ENCODE data around the gene ITPA.
"Not testable (repeated sequence)": the region's sequence is repeated elsewhere in the genome, so short reads cannot be mapped to it uniquely, and the experiment has no call there.

The ITPA gene

GRCh38 chr20:3208786-3209256, 477 bp upstream of the ITPA start:
- no peak for TF ChIP-seq CTCF (IDR thresholded peaks at IDR 0.05)
- no peak for TF ChIP-seq ZFX (IDR thresholded peaks at IDR 0.05; ENCODE audit: borderline replicate concordance)

GRCh38 chr20:3209946-3210317, 634 bp downstream of the ITPA start:
- no peak for TF ChIP-seq CTCF (IDR thresholded peaks at IDR 0.05)
- no peak for TF ChIP-seq ZFX (IDR thresholded peaks at IDR 0.05; ENCODE audit: borderline replicate concordance)
- H3K27ac ChIP-seq: peak overlapping the region; percentile 78

More at GRCh38 chr20:3208786-3209256, 477 bp upstream of the ITPA start:
- peak overlapping the region; percentile 78 for H3K27ac ChIP-seq

GRCh38 chr20:3210346-3210745, 1.0 kb downstream of the ITPA start:
- TF ChIP-seq ZFX (IDR thresholded peaks at IDR 0.05; ENCODE audit: borderline replicate concordance) (no peak), CTCF (IDR thresholded peaks at IDR 0.05) (no peak)
- peak overlapping the region; percentile 78 for H3K27ac ChIP-seq

GRCh38 chr20:3213226-3213625, 3.9 kb downstream of the ITPA start:
- TF ChIP-seq ZFX (IDR thresholded peaks at IDR 0.05; ENCODE audit: borderline replicate concordance) (no peak), CTCF (IDR thresholded peaks at IDR 0.05) (no peak)
- H3K27ac ChIP-seq: no peak overlapping the region

- not testable (repeated sequence) for H3K27ac ChIP-seq
Measured at GRCh38 chr20:3215359-3215917, 6.1 kb downstream of the ITPA start.

GRCh38 chr20:3218307-3218988, 9.2 kb downstream of the ITPA start:
- no peak overlapping the region for H3K27ac ChIP-seq
- TF ChIP-seq CTCF (IDR thresholded peaks at IDR 0.05): peak; percentile 95
- no peak for TF ChIP-seq ZFX (IDR thresholded peaks at IDR 0.05; ENCODE audit: borderline replicate concordance)

- TF ChIP-seq ZFX (IDR thresholded peaks at IDR 0.05; ENCODE audit: borderline replicate concordance) (no peak), CTCF (IDR thresholded peaks at IDR 0.05) (no peak)
- no peak overlapping the region for H3K27ac ChIP-seq
Measured at GRCh38 chr20:3221398-3222226, 12.3 kb downstream of the ITPA start.
